ENCODE data around the gene GPR75.

The GPR75 gene

GRCh38 chr2:53813151-53813550 is 46.6 kb downstream of the GPR75 start:
- DNase-seq (ENCODE audit: insufficient read length, low spot score) (no peak), FAIRE-seq (no peak)

DNA sequence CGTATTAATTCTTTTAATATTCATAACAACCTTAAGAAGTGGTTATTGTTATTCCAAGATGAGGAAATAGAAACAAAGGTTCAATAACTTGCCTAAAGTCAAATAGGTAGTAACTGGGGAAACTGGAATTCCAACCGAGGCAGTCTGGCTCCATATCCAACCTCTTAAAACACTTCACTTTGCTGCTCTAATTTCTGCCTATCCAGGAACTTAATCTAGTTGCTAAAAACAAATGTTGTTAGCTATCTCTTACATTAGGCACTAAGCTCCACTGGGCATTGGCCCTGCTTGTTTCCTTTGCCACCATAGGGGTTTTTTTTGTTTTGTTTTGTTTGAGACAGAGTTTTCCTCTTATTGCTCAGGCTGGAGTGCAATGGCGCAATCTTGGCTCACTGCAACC is 48.2 kb downstream of the GPR75 start:
- FAIRE-seq (no peak), DNase-seq (ENCODE audit: insufficient read length, low spot score) (no peak)

Data from GM19239 (cell line).